CD4-positive, alpha-beta memory T cell (primary cell): ENCODE measurements around the gene RASGRF2. TPM values are rescaled to one million over a fixed set of nuclear protein-coding genes. Genes with fewer than 3 reads are reported as not detected.

Source experiments
- CTCF ChIA-PET: fragments of 350-600 bp; sonication (Branson Sonifier 250); formaldehyde crosslinking; loops from one replicate; lab custom pipeline; 2021; ENCODE audit warnings: inconsistent platforms; ENCODE audit not compliant: partially characterized antibody; lab: Charles Lee
- POLR2A ChIA-PET: fragments of 350-600 bp; sonication (Branson Sonifier 250); formaldehyde crosslinking; loops from one replicate; lab custom pipeline; 2021; ENCODE audit not compliant: partially characterized antibody; lab: Charles Lee
- DNase-seq, 5 donors: peaks; one replicate each; pipeline versions ENCODE4 v3.0.0 to v3.0.0-alpha.2; 2020 to 2022; ENCODE audit warnings: mixed read lengths in 1 of 5
- H3K27ac ChIP-seq: one replicate; pipeline ENCODE4 v1.7.0; 2013; ENCODE audit warnings: low read depth, low read length
- H3K27me3 ChIP-seq: 2 replicates; pipeline ENCODE4 v1.7.0; 2013; ENCODE audit warnings: mild to moderate bottlenecking, low read length, moderate library complexity; ENCODE audit not compliant: insufficient read depth
- H3K36me3 ChIP-seq: 2 replicates; pipeline ENCODE4 v1.7.0; 2013; ENCODE audit warnings: mild to moderate bottlenecking, low read length, moderate library complexity; ENCODE audit not compliant: insufficient read depth
- H3K4me1 ChIP-seq: 2 replicates; pipeline ENCODE4 v1.7.0; 2013; ENCODE audit warnings: mild to moderate bottlenecking, low read length, moderate library complexity; ENCODE audit not compliant: insufficient read depth
- H3K4me3 ChIP-seq, 2 donors: one replicate each; pipeline ENCODE4 v1.7.0; 2013; ENCODE audit warnings: low read length in 2 of 2, mild to moderate bottlenecking in 1 of 2
- H3K9me3 ChIP-seq, 2 donors: one replicate each; pipeline ENCODE4 v1.7.0; 2013; ENCODE audit warnings: low read length in 2 of 2, control low read depth in 1 of 2; ENCODE audit not compliant: control insufficient read depth in 1 of 2
- H3K27ac Mint-ChIP-seq, 7 donors: one replicate each; pipeline ENCODE4 v1.8.0; 2020 to 2021; ENCODE audit warnings: mixed read lengths in 7 of 7, mild to moderate bottlenecking in 6 of 7, inconsistent platforms in 3 of 7, moderate library complexity in 3 of 7
- H3K27me3 Mint-ChIP-seq, 2 donors: one replicate each; pipeline ENCODE4 v1.8.0; 2020 to 2021; ENCODE audit warnings: mixed read lengths in 2 of 2
- H3K36me3 Mint-ChIP-seq, 2 donors: one replicate each; pipeline ENCODE4 v1.8.0; 2020 to 2021; ENCODE audit warnings: mixed read lengths in 2 of 2, inconsistent platforms in 1 of 2, mild to moderate bottlenecking in 1 of 2
- H3K4me1 Mint-ChIP-seq, 4 donors: one replicate each; pipeline ENCODE4 v1.8.0; 2020 to 2021; ENCODE audit warnings: mixed read lengths in 4 of 4, mild to moderate bottlenecking in 1 of 4
- H3K4me3 Mint-ChIP-seq, 8 donors: one replicate each; pipeline ENCODE4 v1.8.0; 2020 to 2021; ENCODE audit warnings: mixed read lengths in 8 of 8, mild to moderate bottlenecking in 7 of 8, moderate library complexity in 6 of 8, inconsistent platforms in 3 of 8
- H3K9me3 Mint-ChIP-seq, 8 donors: one replicate each; pipeline ENCODE4 v1.8.0; 2020 to 2021; ENCODE audit warnings: mixed read lengths in 8 of 8, mild to moderate bottlenecking in 5 of 8, inconsistent platforms in 3 of 8, moderate library complexity in 1 of 8
- intact Hi-C: fragments of 100-400 bp; cut with micrococcal nuclease; formaldehyde crosslinking; loops from one replicate; pipeline ENCODE4 v1.15.1; 2023
- polyA plus RNA-seq, 2 donors: library from polyadenylated mRNA; unstranded; fragments of 300-500 nt; fragmentation: Illumina TruSeq; gene quantifications; one replicate each; pipeline ENCODE4 v1.2.3, GENCODE V29; 2021
- total RNA-seq, 2 experiments: library from RNA; stranded (reverse); gene quantifications; one replicate each; pipeline ENCODE4 v1.2.3, GENCODE V29; 2021

Gene RASGRF2
- total and polyA plus RNA-seq, 4 experiments from 2014 or later: 10.0 to 39.3 (median 25.3) TPM

DNA sequence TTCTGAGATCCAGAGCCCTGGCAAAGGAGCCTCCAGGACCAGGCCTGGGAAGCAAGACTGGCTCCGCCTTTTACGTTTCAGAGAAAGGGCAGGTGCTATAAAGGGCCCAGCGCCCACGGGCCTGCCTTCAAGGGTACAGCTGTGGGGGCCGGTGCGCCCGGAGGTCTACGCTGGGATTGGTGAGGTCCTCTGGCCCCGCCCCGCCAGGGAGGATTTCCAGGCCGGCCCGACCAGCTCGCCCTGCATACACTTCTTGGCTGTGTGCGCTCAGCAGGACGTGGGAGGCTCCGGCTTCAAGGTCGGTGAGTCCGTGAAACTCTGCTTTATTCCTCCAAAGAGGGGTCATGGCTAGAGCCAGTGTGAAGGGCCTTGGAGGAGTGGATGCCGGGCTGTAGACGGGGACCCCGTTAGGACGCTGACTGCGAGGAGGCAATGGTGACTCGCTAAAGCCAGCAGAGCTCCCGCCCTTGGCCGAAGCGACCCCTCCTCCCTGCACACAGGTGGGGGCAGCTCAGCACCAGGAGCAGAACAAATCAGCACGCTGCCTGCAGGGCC is 273.0 kb downstream of the RASGRF2 start, which contains the start of gene CKMT2:
Gene CKMT2, plus strand, starts transcription at position 243 of the 555 bp plus-strand sequence. CDS start 17,811 bp downstream, outside the sequence.
- Mint-ChIP-seq H3K4me3 (no peak within 1 kb of the TSS), H3K36me3 (peaks cover 2 to 3% of the 10 kb centered on the region in 2 donors), H3K4me1 (peaks cover 7 to 24% (median 19%) of the 10 kb centered on the region in 4 donors), H3K27ac (peak within 1 kb of the TSS in 3 of 7 donors; percentile 9 to 80 (median 17)), H3K9me3 (peaks cover 0 to 2% (median 0%) of the 10 kb centered on the region in 8 donors), H3K27me3 (no peaks in the 10 kb centered on the region)
- Histone ChIP-seq H3K36me3 (no peaks in the 10 kb centered on the region), H3K9me3 (no peaks in the 10 kb centered on the region), H3K27me3 (no peaks in the 10 kb centered on the region), H3K27ac (no peak within 1 kb of the TSS), H3K4me3 (no peak within 1 kb of the TSS), H3K4me1 (peaks cover 15% of the 10 kb centered on the region)
- ChIA-PET CTCF (no interaction called here), POLR2A (no interaction called here)
- intact Hi-C loops: no loop called here
- DNase-seq: no peak

DNA sequence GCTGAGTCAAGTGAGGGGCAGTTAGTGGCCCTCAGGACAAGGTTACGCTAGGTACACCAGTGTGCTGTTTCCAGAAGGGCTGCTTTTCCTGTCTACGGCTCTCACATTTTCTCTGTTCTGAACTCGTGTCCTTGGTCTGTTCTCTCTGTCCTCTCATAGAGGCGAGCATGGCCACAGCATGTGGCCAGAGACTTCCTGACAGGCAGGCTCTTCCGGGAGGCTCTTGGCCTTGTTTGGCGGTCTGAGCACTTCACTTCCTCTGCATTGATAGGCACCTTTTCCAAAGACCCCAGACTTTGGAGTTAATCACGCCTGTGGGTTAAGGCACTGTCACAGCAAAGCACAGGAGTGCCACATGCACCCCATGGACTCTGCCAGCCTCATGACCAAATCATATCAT is 274.1 kb downstream of the RASGRF2 start:
- H3K9me3 Mint-ChIP-seq: peaks cover 0 to 2% (median 0%) of the 10 kb centered on the region in 8 donors
- no peak for DNase-seq
- Histone ChIP-seq H3K9me3 (no peaks in the 10 kb centered on the region), H3K27ac (no peak overlapping the region), H3K4me3 (no peak overlapping the region), H3K27me3 (no peaks in the 10 kb centered on the region), H3K36me3 (no peaks in the 10 kb centered on the region), H3K4me1 (peaks cover 15% of the 10 kb centered on the region)
- peak overlapping the region in 1 of 8 donors; percentile 38 for H3K4me3 Mint-ChIP-seq
- peaks cover 7 to 24% (median 19%) of the 10 kb centered on the region in 4 donors for H3K4me1 Mint-ChIP-seq
- ChIA-PET CTCF (no interaction called here), POLR2A (no interaction called here)
- H3K36me3 Mint-ChIP-seq: no peaks in the 10 kb centered on the region
- H3K27me3 Mint-ChIP-seq: no peaks in the 10 kb centered on the region
- intact Hi-C loops: no loop called here
- H3K27ac Mint-ChIP-seq: peak overlapping the region in 5 of 7 donors; percentile 27 to 78 (median 51)

DNA sequence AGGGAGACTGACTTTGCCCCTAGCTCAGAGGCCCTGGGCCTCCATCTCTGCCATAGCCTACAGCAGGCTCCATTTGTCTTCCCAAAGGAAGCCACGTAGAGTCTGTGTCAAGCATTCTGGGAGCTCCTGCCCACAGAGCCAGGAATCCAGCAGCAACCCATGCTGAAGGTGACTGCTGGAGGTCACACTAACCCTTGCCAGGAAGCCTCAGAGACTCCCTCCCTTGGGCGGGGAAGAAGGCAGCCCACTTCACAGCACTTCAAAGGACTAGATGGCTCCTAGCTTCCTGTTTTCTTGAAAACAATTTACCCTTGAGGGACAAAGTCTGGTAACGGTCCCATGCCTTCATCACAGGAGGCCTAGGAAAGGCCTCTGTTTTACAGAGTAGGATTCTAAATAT is 274.6 kb downstream of the RASGRF2 start:
- POLR2A ChIA-PET: no interaction called here
- H3K27me3 Mint-ChIP-seq: no peaks in the 10 kb centered on the region
- Histone ChIP-seq H3K27me3 (no peaks in the 10 kb centered on the region), H3K9me3 (no peaks in the 10 kb centered on the region), H3K4me1 (peaks cover 15% of the 10 kb centered on the region), H3K36me3 (no peaks in the 10 kb centered on the region), H3K4me3 (no peak overlapping the region), H3K27ac (no peak overlapping the region)
- no peaks in the 10 kb centered on the region for H3K36me3 Mint-ChIP-seq
- DNase-seq: peak in 1 of 5 donors; percentile 3
- CTCF ChIA-PET: no interaction called here
- H3K9me3 Mint-ChIP-seq: peaks cover 0 to 2% (median 0%) of the 10 kb centered on the region in 8 donors
- peak overlapping the region in 1 of 8 donors; percentile 38 for H3K4me3 Mint-ChIP-seq
- peaks cover 7 to 24% (median 19%) of the 10 kb centered on the region in 4 donors for H3K4me1 Mint-ChIP-seq
- peak overlapping the region in 5 of 7 donors; percentile 1 to 78 (median 31) for H3K27ac Mint-ChIP-seq
- intact Hi-C loops: no loop called here

DNA sequence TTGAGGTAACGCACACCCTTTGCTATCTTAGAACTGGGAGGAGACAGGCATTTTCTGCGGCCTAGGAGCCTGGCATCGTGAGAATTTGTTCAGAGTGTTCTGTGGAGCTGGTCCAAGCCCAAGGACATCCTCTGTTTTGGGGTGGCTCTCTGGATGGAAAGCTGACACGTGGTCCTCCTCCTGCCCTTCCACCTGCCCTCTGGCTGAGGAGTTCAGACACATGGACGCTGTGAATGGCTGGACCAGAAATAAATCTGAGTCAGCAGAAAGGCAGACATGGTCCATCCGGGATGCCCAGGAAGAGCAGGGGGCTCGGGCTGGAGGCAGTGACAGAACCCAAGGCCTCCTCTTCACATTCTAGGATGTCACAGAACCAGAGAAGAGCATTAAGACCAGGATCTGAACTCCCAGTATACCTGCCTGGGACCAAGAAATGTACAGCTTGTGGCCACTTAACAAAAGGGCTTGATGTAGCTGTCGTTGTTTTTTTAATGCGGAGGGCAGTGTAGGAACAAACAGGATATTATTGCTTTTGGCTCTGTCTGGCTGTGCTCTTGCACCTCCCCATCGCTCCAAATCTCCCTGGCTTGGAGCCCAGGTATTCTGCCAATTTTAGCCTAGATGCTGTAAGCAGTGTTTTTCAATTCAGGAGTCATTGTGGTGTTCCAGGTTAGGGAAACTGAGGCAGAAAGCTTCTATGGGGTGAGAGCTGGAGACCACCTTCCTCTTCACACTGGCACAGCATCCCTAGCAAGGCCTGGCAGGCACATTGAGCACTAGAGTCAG is 275.3 kb downstream of the RASGRF2 start:
- Histone ChIP-seq H3K4me3 (no peak overlapping the region), H3K9me3 (no peaks in the 10 kb centered on the region), H3K36me3 (no peaks in the 10 kb centered on the region), H3K27ac (no peak overlapping the region), H3K4me1 (peaks cover 15% of the 10 kb centered on the region), H3K27me3 (no peaks in the 10 kb centered on the region)
- CTCF ChIA-PET: no interaction called here
- Mint-ChIP-seq H3K4me3 (no peak overlapping the region), H3K27ac (peak overlapping the region in 4 of 7 donors; percentile 12 to 50 (median 24)), H3K4me1 (peaks cover 7 to 24% (median 19%) of the 10 kb centered on the region in 4 donors), H3K36me3 (no peaks in the 10 kb centered on the region), H3K27me3 (no peaks in the 10 kb centered on the region), H3K9me3 (no peaks in the 10 kb centered on the region)
- no peak for DNase-seq
- POLR2A ChIA-PET: no interaction called here
- intact Hi-C loops: no loop called here

DNA sequence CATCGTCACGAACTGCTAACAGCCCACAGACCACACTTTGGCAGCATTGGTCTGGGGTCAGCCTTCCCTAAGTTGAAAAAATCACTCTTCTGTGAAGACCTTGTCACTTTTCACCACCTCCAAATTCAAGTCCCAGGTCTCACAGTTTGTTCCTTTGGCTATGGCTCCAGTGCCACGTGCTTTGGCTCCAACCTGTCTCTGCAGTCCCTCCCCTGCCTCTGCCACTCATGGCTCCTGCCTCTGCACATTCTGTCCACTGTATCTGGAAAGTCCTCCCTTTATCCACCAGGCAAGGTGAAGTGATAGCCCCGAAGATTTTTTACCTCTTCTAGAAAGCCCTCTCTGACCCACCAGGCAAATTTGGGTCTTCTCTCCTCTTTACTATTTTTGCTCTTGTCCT is 278.3 kb downstream of the RASGRF2 start:
- Mint-ChIP-seq H3K4me1 (peaks cover 7 to 24% (median 18%) of the 10 kb centered on the region in 4 donors), H3K27ac (no peak overlapping the region), H3K9me3 (no peaks in the 10 kb centered on the region), H3K27me3 (no peaks in the 10 kb centered on the region), H3K4me3 (no peak overlapping the region), H3K36me3 (no peaks in the 10 kb centered on the region)
- Histone ChIP-seq H3K36me3 (no peaks in the 10 kb centered on the region), H3K4me3 (no peak overlapping the region), H3K27ac (no peak overlapping the region), H3K27me3 (no peaks in the 10 kb centered on the region), H3K9me3 (no peaks in the 10 kb centered on the region), H3K4me1 (peaks cover 15% of the 10 kb centered on the region)
- no peak for DNase-seq
- intact Hi-C loops: no loop called here
- ChIA-PET CTCF (interaction anchor here (0.9 kb wide), 1 partner anchor 45 kb away, joined by 3 read pairs; no protein-coding TSS in a partner anchor), POLR2A (no interaction called here)

DNA sequence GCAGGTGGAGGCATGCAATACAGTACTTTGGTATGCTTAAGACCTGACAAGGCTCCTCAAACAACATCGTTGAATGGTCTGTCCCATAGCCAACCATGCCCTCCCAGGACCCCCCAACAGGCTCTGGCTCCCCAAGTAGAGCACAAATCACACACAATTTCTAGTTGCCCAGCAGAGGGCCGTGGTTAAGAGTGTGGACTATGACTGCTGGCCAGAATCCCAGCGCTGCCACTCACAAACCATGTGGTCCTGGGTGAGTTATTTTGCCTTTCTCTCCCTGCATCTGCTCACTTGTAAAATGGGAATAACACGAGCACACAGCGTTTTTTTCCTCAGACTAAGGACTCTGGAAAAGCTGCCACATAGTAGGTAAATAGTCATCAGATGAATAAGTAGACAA is 279.4 kb downstream of the RASGRF2 start:
- Mint-ChIP-seq H3K27me3 (no peaks in the 10 kb centered on the region), H3K4me3 (no peak overlapping the region), H3K36me3 (no peaks in the 10 kb centered on the region), H3K4me1 (peaks cover 3 to 16% (median 9%) of the 10 kb centered on the region in 4 donors), H3K9me3 (no peaks in the 10 kb centered on the region), H3K27ac (no peak overlapping the region)
- H3K9me3 ChIP-seq: no peaks in the 10 kb centered on the region
- no peak overlapping the region for H3K4me3 ChIP-seq
- H3K36me3 ChIP-seq: no peaks in the 10 kb centered on the region
- no peak for DNase-seq
- ChIA-PET CTCF (no interaction called here), POLR2A (no interaction called here)
- intact Hi-C loops: no loop called here
- peaks cover 9% of the 10 kb centered on the region for H3K4me1 ChIP-seq
- no peak overlapping the region for H3K27ac ChIP-seq
- H3K27me3 ChIP-seq: no peaks in the 10 kb centered on the region

DNA sequence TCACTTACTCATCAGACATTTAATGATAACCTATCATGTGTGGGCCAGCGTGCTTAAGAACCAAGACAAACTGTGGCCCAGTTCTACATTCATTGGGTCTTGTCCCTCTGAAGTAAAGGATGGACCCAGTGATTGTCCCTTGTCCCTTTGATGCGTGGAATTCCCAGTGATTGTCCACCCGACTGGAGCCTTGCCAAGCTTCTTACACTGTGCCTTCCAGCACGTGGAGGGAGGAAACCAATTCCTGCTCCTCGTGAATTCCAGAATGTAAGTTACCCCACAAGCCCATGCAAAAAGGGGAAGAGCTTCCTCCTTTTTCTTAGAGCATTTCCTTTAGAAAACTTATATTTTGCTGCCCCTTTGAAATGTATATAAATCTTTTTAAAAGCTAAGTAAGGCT is 280.8 kb downstream of the RASGRF2 start:
- Histone ChIP-seq H3K27me3 (no peaks in the 10 kb centered on the region), H3K4me3 (no peak overlapping the region), H3K9me3 (no peaks in the 10 kb centered on the region), H3K27ac (no peak overlapping the region), H3K4me1 (no peaks in the 10 kb centered on the region), H3K36me3 (no peaks in the 10 kb centered on the region)
- Mint-ChIP-seq H3K27ac (peak overlapping the region in 1 of 7 donors; percentile 79), H3K4me3 (no peak overlapping the region), H3K9me3 (no peaks in the 10 kb centered on the region), H3K4me1 (peaks cover 0 to 3% (median 0%) of the 10 kb centered on the region in 4 donors), H3K36me3 (no peaks in the 10 kb centered on the region), H3K27me3 (no peaks in the 10 kb centered on the region)
- POLR2A ChIA-PET: no interaction called here
- intact Hi-C loops: no loop called here
- CTCF ChIA-PET: no interaction called here
- no peak for DNase-seq
